Hematopoietic multipotent progenitor cell treated with erythropoietin and hydrocortisone succinate and interleukin-3 and kit ligand, for 4 days (in vitro differentiated cells): Measurements from ENCODE around the gene ITGB4.

Experiments
- DNase-seq: peaks from one replicate; pipeline ENCODE4 v3.0.0-alpha.2; 2015

The ITGB4 gene

DNA sequence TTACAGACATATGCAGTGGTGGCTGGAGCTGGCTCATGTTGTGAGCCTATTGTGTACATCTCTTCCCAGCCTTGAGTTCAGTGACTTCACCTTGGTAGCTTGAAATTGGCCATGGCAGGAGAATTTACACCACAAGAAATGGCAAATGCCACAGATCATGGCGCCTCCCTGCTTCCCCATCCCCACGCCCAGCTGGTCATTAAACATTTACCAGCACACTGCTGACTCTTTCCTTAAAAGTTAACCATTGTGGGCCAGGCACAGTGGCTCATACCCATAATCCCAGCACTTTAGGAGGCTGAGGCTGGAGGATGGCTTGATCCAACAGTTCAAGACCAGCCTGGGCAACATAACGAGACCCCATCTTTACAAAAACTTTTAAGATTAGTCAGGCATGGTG, 22.6 kb upstream of the ITGB4 start:
- DNase-seq, result no peak

DNA sequence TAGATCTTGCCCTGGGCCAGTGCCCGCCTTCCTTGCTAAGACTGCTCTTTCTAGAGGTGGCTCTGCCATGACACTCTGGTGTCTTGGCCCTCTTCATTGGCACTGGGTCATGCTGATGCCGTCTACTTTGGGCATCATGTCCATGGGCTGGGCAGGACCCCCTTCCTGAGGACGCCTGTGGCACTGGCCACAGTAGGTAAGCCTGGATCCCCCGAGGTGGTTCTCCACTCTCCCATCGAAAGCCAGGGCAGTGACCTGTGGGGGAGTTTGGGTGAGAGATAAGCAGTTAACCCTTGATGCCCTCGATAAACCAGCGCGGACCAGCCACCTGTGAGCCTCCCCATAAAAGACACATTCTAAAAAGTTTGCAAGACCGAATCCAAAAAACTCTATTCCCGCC, 20.0 kb upstream of the ITGB4 start:
- no peak for DNase-seq

DNA sequence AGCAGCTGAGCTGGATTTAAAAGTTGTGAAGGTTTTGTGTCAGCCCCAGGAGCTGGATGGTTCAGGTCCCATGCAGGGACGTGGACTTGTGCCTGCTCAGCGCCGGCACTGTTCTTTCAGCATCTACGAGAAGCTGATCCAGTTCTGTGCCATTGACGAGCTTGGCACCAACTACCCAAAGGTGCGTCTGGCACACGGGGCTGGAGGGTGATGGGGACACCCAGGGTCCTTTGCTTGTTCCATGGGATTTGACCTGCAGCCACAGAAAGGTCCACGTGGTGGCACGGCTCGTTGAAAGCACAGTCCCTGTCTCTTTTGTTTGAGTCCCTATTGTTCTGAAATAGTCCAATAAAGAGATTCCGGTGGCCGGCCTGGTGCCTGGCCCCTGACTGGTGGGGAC, 18.1 kb upstream of the ITGB4 start:
- DNase-seq, result no peak

DNA sequence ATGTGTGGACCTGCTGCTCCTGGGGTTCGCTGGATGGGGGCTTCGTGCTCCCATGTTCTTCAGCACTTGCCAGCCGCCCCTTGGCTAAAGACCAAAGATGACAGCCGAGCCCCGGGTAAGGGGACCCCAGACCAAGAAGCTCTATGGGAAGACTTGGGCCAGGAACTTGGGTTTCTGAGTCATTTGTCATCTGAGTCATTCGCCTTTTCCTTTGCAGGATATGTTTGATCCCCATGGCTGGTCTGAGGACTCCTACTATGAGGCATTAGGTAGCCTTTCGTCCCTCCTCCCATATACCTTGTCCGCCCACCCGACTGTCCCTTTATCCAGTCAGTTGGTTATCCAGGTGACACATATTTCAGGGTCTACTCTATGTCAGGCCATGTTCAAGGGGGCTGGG, 17.7 kb upstream of the ITGB4 start:
- DNase-seq, result no peak

DNA sequence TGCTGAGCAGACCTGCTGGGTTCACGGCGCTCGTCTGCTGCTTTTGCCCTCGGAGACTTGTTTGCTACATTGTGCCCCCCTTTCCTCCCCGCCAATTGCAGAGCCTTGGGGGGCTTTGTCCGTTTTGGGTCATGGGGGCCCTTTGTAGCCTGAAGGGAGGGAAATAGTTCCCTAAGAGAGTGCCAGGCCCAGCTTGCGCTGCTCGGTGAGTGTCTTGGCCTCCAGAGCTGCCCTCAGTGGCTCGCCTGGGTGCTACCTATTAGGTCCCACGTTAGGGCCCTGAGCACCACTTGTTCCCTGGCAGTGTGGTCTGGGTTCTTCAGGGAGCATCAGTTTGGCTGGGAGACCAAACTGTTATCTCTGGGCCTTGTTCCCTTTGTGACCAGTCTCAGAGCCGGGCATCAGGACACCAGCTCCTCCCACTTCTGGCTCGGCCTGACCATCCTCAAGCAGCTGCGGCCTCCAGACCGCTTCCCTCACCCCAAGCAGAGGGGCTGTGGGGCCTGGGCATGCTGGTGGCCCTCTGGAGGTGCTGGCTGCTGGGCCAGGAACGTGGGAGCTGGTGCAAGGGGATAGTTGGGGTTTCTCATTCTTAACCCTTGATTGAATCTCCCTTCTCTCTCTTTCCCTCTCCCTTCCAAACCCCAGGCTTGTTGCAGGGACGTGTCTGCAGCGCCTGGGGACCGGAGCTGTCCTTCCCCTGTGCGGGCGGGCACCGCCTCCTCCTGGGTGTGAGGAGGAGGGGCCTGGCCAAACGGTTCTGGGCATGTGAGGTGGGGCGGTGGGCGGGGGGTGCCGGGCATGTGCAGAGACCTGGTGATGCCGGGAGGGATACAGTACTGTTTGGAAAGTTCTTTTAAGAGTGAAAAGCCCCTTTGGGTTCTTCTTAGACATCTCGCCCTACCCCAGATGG, 16.0 kb upstream of the ITGB4 start:
- peak; percentile 53 for DNase-seq

DNA sequence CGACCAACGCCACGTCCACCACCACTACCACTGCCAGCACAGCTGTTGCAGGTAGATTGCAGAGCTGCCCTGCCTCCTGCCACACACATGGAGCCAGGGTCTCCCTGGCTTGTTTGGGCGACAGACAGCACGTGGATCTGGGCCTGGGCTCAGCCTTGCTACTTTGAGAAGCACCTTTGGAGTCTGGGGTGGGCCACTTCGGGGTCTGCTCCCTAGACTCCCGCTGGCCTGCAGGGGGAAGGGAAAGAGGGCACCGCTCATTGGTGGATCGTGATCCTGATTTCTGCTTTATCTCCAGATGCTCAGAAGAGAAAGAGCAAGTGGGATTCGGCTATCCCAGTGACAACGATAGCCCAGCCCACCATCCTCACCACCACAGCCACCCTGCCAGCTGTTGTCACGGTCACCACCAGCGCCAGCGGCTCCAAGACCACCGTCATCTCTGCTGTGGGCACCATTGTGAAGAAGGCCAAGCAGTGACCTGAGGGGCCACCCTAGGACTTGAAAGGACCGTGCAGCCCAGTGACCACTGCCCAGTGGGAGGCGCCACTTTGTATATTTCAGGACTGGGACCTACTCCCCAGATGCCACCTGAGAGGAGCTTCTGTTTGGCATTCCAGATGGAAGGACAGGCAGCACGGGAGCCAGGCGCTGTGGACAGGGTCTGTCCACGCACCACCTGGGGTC, 15.1 kb upstream of the ITGB4 start:
- no peak for DNase-seq

DNA sequence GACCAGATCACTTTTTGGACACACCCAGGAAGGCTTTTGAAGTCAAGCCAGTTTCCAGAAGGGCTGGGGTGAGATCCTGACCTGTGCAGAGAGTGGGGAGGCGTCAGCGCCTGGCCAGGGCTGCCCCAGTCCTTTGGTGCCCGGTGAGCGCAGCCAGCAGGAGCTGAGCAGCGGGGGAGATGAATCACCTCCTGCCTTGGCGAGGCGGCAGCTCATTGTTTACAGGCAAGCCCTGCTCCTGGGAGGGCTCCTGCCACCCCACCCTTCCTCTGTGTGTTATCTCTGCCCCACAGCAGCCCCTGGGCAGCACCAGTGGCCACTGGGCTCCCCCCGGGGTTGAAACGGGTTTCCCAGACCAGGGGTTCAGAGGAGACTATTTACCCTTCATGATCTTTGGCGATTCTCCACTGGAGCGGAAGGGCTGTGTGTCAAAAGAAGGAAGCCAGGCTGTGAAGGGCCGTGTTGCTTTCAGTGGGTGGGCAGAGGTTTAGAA, 14.1 kb upstream of the ITGB4 start:
- DNase-seq, result peak; percentile 96

DNA sequence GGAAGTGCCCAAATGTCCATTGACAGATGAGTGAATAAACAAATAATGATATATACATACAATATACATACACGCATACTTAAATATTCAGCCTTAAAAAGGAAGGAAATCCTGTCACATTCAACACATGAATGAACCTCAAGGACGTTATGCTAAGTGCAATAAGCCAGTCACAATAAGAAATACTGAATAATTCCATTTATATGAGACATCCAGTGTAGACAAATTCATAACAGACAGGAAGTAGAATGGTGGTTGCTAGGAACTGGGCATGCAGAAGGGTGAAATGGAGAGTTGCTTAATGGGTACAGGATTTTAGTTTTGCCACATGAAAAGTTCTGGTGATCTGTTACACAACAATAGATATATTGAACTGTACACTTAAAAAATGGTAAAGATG, 8.8 kb upstream of the ITGB4 start:
- peak; percentile 23 for DNase-seq

DNA sequence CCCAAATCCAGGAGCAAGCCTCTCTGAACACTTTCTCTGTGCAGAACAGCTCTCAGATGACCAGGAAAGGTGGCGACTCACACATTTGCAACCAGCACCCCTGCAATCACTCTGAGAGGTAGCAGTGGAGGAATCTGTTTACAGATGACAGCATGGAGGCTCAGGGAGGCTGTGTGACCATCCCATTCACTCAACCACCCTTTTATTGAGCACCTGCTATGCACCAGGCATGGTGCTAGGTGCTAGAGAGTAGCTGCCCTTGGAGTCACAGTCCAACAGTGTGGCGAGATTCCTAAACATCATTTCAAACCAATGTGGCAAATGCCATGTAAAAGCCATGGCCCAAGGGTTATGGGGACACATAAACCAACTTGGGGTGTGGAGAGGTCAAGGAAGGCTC, 1.5 kb upstream of the ITGB4 start:
- DNase-seq, result no peak

DNA sequence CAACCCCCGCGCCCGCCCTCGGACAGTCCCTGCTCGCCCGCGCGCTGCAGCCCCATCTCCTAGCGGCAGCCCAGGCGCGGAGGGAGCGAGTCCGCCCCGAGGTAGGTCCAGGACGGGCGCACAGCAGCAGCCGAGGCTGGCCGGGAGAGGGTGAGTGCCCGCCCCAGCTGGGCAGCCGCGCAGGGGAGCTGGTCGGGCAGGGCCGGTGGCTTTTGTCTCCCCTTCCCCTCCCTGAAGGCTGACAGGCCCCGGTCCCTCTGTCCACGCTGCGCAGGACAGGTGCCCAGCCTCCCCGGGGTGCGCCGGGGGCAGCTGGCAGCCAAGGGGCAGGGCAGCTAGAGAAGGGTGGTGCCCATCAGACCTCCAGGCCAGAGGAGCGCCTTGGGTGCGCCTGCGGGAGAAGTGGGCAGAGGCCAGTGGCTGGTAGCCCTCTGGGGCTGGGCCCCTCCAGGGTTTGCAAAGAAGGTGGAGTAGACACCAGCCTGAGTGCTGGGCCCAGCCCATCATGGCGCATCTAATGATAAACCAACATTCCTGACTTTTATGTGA, 278 bp downstream of the ITGB4 start:
- no peak for DNase-seq

DNA sequence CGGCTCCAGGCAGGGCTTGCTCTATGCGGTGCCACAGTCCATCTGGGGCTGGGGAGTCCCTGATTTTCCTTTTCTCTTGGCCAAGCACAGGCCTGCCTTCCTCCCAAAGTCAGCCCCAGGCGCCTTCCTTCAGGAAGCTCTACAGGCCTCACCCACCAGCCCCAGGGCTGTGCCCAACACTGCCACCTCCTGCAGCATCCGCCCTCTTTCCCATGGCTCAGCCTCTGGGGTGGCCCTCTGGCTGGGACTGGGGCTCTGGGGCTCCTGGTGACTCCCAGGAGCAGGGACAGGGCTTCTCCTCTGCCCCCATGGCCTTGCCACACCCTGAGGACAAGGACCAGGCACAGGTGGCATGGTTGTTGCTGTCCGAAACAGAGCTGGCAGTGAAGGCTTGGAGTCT, 817 bp downstream of the ITGB4 start:
- DNase-seq, result no peak

DNA sequence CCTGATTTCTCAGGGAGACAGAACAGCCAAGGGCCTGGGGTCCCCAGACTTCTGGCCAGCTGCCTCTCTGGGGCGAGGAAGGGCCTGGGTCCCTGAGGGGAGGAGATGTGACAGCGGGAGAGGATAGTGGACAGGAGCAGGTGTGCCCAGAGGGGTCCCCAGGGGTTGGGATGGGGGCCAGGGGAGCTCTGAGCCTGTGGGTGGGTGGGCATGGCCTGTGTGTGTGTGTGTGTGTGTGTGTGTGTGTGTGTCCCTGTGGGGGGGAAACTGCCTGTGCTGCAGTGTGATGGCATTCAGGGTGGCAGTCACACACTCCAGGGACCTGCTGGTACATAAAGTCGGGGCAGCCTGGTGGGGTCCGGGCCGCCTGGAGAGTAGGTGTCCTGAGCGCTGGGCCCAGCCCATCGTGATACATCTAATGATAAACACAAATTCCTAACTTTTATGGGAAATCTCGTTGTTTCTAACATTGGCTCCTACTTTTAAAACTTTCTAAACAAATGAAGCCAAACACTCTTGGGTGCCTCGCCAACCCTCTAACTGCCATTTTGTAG, 1.4 kb downstream of the ITGB4 start:
- DNase-seq, result no peak

DNA sequence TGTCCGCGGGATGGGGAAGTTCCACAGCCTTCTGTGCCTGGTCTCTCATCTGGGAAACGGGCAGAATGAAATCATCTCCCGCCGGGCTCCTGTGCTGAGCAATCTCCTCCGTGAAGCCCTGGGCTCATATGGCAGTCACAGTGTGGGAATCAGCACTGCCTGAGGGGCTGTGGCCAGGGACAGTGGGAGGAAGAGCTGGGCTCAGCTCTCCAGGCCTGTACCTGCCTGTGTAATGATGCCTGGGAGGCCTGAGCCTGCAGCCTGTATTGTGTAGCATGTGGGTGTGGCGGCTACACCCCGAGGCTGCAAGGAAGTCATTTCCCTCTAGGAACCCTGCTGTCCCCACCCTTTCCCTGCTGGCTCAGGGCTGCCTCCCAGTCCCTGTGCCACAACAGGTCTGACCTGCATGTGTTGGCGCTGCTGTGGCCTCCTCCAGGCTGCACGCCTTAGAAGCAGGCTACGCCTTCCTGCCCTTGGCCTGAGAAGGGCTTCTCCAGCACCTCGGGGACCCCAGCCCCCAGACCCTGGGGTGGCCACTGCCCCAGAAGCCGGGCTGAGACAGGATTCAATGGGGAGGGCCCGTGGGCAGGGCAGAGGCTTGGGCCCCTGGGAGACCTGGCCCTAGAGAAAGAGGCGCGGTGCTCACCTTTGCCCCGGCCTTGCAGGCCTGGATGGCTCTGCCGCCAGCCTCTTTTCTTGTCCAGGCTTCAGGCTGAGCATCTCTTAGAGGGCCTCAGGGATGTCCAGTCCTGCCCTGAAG, 2.1 kb downstream of the ITGB4 start:
- no peak for DNase-seq

DNA sequence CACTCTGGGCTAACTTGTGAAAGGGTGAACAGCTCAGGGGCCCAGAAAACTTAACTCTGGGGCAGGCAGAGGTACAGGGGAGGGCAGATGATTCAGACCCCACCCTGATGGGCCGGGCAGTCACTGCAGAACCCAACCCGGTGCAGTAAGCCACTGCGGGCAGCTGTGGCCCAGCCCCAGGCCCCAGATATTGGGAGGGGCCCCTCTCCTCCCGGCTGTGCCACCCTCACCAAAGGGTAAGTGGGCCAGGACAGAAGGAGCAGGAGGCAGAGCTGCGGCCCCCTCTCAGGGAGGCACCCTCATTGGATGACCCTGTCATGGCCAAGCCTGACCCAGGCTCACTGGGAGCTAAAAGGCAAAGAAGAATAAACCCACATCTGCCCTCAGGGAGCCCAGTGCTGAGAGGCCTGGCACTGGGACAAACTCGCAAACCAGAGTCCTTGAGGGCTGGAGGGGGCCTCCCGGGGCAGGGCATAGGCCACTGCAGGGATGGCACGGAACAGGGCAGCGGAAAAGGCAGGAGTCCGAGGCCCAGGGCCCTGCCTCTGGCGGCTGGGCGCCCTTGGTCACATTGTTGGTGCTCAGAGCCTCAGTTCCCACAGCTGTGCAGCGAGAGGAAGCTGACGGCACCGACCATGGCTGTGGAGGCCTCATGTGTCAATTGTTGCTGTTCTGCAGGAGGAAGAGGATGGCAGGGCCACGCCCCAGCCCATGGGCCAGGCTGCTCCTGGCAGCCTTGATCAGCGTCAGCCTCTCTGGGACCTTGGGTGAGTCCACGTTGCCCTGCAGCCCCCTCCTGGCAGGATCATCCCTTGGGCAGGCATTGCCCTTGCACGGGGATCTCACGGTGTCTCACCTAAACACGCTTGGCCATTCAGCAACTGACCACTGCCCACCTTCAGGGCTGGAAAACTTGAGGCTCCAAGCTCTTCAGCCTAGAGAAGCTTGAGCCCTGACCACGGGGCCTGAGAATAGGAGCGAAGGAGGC, 3.1 kb downstream of the ITGB4 start:
- no peak for DNase-seq

DNA sequence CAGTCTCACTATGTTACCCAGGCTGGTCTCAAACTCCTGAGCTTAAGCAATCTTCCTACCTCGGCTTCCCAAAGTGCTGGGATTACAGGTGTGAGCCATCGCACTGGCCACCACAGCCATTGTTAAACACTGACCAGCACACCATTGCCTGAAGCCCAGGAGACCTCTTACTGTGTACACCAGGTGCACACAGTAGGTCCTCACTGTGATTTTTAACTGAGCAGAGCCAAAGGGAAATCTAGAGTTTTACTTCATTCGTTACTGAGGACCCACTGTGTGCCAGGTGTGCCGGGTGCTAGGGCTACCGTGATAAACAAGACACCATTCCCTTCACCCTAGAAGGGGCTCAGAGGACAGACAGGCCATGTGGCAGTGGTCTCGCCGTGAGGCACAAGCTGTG, 4.2 kb downstream of the ITGB4 start:
- no peak for DNase-seq

DNA sequence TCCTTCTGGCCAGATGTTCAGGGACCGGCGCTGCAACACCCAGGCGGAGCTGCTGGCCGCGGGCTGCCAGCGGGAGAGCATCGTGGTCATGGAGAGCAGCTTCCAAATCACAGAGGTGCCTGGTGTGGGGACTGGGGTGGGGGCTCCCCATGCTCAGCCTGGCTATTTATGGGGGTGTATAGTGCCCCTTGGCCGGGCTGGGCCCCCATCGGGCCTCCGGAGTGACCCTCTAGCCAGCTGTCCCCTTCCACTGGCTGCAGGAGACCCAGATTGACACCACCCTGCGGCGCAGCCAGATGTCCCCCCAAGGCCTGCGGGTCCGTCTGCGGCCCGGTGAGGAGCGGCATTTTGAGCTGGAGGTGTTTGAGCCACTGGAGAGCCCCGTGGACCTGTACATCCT, 6.1 kb downstream of the ITGB4 start:
- DNase-seq, result no peak

DNA sequence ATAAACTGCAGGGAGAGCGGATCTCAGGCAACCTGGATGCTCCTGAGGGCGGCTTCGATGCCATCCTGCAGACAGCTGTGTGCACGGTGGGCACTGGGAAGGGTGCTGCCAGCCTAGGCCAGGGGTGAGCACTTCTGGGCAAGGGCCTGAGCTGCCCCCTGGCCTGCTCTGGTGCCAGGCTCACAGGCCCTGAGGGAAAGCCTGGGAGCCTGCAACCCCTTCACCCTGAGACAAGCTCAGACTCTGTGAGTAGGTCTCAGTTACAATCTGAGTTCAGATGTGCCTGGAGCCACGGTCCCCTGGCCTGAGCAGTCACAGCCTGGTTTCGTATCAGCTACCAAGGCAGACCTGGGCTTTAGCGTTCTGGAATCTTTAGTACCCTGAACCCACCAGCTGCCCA, 8.1 kb downstream of the ITGB4 start:
- no peak for DNase-seq

DNA sequence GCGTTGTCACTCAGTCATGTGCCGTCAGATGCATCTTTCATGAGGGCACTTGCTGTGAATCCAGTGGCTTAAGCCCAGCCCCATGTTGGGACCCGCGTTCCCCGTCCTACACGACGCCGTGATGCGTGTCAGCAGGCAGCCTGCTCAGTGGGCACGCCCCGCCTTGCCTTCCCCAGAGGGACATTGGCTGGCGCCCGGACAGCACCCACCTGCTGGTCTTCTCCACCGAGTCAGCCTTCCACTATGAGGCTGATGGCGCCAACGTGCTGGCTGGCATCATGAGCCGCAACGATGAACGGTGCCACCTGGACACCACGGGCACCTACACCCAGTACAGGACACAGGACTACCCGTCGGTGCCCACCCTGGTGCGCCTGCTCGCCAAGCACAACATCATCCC, 8.8 kb downstream of the ITGB4 start:
- DNase-seq, result no peak

DNA sequence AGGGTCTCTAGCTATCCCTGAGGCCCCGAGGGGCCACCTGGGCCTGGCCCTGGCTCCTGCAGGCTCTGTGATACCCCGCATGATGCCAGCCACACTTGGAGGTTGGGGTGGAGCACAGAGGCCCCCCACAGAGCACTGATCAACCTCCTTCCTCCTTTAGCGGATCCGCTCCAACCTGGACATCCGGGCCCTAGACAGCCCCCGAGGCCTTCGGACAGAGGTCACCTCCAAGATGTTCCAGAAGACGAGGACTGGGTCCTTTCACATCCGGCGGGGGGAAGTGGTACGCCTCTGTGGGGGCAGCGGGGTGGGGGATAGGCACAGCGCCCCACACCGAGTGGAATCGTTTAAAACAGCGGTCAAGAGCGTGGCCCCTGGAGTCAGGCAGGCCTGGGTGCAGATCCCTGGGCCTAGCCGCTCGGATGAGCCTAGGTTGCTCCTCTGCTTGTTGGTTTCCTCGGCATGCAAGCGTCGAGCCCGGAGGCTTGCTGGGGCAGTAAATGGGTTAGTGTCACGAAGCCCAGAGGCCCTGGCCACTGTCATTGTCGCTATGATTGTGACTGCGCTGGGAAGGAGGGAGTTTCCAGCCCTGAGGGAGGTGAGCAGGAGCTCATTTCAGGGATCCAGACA, 9.9 kb downstream of the ITGB4 start:
- DNase-seq, result no peak

DNA sequence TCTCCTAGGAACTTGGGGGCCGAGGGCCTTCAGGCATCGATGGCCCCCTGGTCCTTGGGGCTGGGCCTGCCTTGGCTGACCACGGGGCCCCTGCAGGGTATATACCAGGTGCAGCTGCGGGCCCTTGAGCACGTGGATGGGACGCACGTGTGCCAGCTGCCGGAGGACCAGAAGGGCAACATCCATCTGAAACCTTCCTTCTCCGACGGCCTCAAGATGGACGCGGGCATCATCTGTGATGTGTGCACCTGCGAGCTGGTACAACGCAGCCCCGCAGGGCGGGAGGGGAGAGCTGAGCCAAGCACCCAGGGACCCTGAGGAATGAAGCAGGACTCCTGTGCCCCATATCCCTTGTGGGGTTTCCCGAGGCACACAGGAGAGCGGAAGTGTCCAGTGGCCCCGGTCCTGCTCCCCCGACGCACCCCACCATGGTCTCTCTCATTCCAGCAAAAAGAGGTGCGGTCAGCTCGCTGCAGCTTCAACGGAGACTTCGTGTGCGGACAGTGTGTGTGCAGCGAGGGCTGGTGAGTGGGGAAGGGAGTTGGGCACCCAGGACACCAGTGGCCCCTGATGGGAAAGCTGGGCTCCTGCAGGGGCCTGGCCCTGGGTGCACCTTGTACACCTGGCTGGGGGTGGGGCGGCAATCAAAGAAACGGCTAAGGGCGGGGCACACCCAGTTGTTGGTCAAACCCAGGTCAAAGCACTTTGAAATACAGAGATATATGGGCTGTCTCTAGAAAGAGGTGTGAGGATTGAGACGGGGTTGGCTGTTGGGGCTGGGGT, 10.6 kb downstream of the ITGB4 start:
- DNase-seq, result no peak
